Gastrocnemius medialis (tissue), 4 donors: ENCODE measurements around the gene KRT82.

Experiments used
- POLR2A ChIP-seq, 2 donors: fragments of 450-650 bp; IDR thresholded peaks; one replicate each; pipeline ENCODE4 v1.6.1; 2017; ENCODE audit warnings: antibody characterized with exemption in 2 of 2, mild to moderate bottlenecking in 2 of 2, moderate library complexity in 2 of 2
- TF ChIP-seq, protein P1 (sequence below), 5 experiments: fragments of 450-650 bp in 3 of 5; fragments of 200-600 bp in 2 of 5; sonication (generic) in 2 of 5; IDR thresholded peaks in 4 of 5; conservative IDR thresholded peaks in 1 of 5; 1 replicate in 4 of 5; 2 replicates in 1 of 5; pipeline ENCODE4 v1.5.1; 2016 to 2019; ENCODE audit warnings: antibody characterized with exemption in 5 of 5, mild to moderate bottlenecking in 3 of 5, moderate library complexity in 3 of 5

- TF ChIP-seq POLR2A (IDR thresholded peaks at IDR 0.05): no peak
- TF ChIP-seq, protein P1, sequence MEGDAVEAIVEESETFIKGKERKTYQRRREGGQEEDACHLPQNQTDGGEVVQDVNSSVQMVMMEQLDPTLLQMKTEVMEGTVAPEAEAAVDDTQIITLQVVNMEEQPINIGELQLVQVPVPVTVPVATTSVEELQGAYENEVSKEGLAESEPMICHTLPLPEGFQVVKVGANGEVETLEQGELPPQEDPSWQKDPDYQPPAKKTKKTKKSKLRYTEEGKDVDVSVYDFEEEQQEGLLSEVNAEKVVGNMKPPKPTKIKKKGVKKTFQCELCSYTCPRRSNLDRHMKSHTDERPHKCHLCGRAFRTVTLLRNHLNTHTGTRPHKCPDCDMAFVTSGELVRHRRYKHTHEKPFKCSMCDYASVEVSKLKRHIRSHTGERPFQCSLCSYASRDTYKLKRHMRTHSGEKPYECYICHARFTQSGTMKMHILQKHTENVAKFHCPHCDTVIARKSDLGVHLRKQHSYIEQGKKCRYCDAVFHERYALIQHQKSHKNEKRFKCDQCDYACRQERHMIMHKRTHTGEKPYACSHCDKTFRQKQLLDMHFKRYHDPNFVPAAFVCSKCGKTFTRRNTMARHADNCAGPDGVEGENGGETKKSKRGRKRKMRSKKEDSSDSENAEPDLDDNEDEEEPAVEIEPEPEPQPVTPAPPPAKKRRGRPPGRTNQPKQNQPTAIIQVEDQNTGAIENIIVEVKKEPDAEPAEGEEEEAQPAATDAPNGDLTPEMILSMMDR (IDR thresholded peaks at IDR 0.05 in 4 of 5, conservative IDR thresholded peaks at IDR 0.05 in 1 of 5): no peak
Measured at GRCh38 chr12:52360663-52361271, 45.4 kb downstream of the KRT82 start.
